ENCODE data around the gene CNGB1.

GRCh38 chr16:57878586-57878985 lies 92.3 kb downstream of the CNGB1 start:
- TF ChIP-seq CTCF (IDR thresholded peaks at IDR 0.05; ENCODE audit: poor library complexity, severe bottlenecking): no peak
- no peak for TF ChIP-seq POLR2AphosphoS5 (IDR thresholded peaks at IDR 0.05)
- no peak for TF ChIP-seq RAD21 (conservative IDR thresholded peaks at IDR 0.05)
- TF ChIP-seq TAF1 (IDR thresholded peaks at IDR 0.05; ENCODE audit: low read depth): no peak

All from neural cell (in vitro differentiated cells).